CD4-positive, alpha-beta T cell (primary cell): ENCODE data around the gene SRBD1. TPM values are rescaled to one million over a fixed set of nuclear protein-coding genes. Genes with fewer than 3 reads are reported as not detected.

Experiments used
- ATAC-seq: fragments of 200-7000 bp; cut with Tn5 transposase; one replicate; pipeline ENCODE4 v1.10.0; 2022; ENCODE audit warnings: mild to moderate bottlenecking; ENCODE audit not compliant: poor library complexity
- CTCF ChIA-PET: fragments of 350-600 bp; sonication (Branson Sonifier 250); formaldehyde crosslinking; loops from one replicate; lab custom pipeline; 2021; ENCODE audit warnings: antibody characterized with exemption, inconsistent platforms; lab: Charles Lee
- POLR2A ChIA-PET: fragments of 350-600 bp; sonication (Branson Sonifier 250); formaldehyde crosslinking; loops from one replicate; lab custom pipeline; 2021; ENCODE audit warnings: antibody characterized with exemption, inconsistent platforms; lab: Charles Lee
- DNase-seq, 14 experiments: peaks; one replicate each; pipeline ENCODE4 v3.0.0-alpha.2; 2013 to 2020; ENCODE audit warnings: mixed read lengths in 2 of 14
- H3K27ac ChIP-seq, 2 donors: one replicate each; pipeline versions ENCODE4 v1.5.1 to v1.7.0; 2013; ENCODE audit warnings: low read length in 2 of 2, low read depth in 1 of 2, mild to moderate bottlenecking in 1 of 2
- H3K27me3 ChIP-seq, 2 experiments: 1 replicate in 1 of 2; 2 replicates in 1 of 2; pipeline versions ENCODE4 v1.6.1 to v1.7.0; 2013; ENCODE audit warnings: low read length in 2 of 2, control low read depth in 1 of 2, mild to moderate bottlenecking in 1 of 2, moderate library complexity in 1 of 2; ENCODE audit not compliant: insufficient read depth in 2 of 2, control insufficient read depth in 1 of 2
- H3K36me3 ChIP-seq: one replicate; pipeline ENCODE4 v1.6.1; 2013; ENCODE audit warnings: low read length, control low read depth; ENCODE audit not compliant: insufficient read depth
- H3K4me1 ChIP-seq: one replicate; pipeline ENCODE4 v1.6.1; 2013; ENCODE audit warnings: low read length, control low read depth; ENCODE audit not compliant: insufficient read depth
- H3K4me3 ChIP-seq: one replicate; pipeline ENCODE4 v1.5.1; 2013; ENCODE audit warnings: mild to moderate bottlenecking, low read length, moderate library complexity
- H3K9me3 ChIP-seq, 2 experiments: 1 replicate in 1 of 2; 2 replicates in 1 of 2; pipeline versions ENCODE4 v1.6.1 to v1.7.0; 2013; ENCODE audit warnings: low read length in 2 of 2, mild to moderate bottlenecking in 2 of 2, control low read depth in 1 of 2, moderate library complexity in 1 of 2; ENCODE audit not compliant: control insufficient read depth in 1 of 2, insufficient read depth in 1 of 2
- H3K27ac Mint-ChIP-seq: one replicate; pipeline ENCODE4 v1.8.0; 2020; ENCODE audit warnings: mixed read lengths
- H3K27me3 Mint-ChIP-seq: one replicate; pipeline ENCODE4 v1.8.0; 2021; ENCODE audit warnings: mixed read lengths
- H3K36me3 Mint-ChIP-seq: one replicate; pipeline ENCODE4 v1.8.0; 2021; ENCODE audit warnings: low read depth, mixed read lengths
- H3K4me1 Mint-ChIP-seq: one replicate; pipeline ENCODE4 v1.8.0; 2021; ENCODE audit warnings: low read depth, mixed read lengths
- H3K4me3 Mint-ChIP-seq: one replicate; pipeline ENCODE4 v1.8.0; 2020; ENCODE audit warnings: mild to moderate bottlenecking, mixed read lengths
- H3K9me3 Mint-ChIP-seq: one replicate; pipeline ENCODE4 v1.8.0; 2020; ENCODE audit warnings: mixed read lengths
- CTCF ChIP-seq: fragments of 200-600 bp; IDR thresholded peaks from one replicate; pipeline ENCODE4 v1.8.0; 2022; ENCODE audit warnings: antibody characterized with exemption, mild to moderate bottlenecking
- intact Hi-C, 2 experiments: fragments of 100-400 bp; cut with DNase I in 1 of 2; cut with micrococcal nuclease in 1 of 2; formaldehyde crosslinking; loops; one replicate each; pipeline versions ENCODE4 v1.15.1 to v1.9.0; 2023 to 2025; cut with DNase I, micrococcal nuclease
- total RNA-seq, 174 experiments: library from RNA in 2 of 174; stranded (reverse) in 2 of 174; gene quantifications; one replicate each; pipeline ENCODE4 v1.2.3 and lab custom pipeline; 2021 to 2026

SRBD1 gene
- total RNA-seq, 2 experiments from 2014 or later: 14.2 to 16.0 TPM

- Histone ChIP-seq H3K9me3 (no peaks in the 10 kb centered on the region), H3K27me3 (no peaks in the 10 kb centered on the region), H3K4me1 (peaks cover 21% of the 10 kb centered on the region), H3K27ac (peak overlapping the region; percentile 58 to 62), H3K4me3 (peak overlapping the region; percentile 97), H3K36me3 (no peaks in the 10 kb centered on the region)
- ChIA-PET CTCF (interaction anchor here (1.0 to 2.2 kb wide), 5 partner anchors 8 to 128 kb away, joined by 3 to 10 read pairs (median 4); no protein-coding TSS in a partner anchor), POLR2A (interaction anchor here (0.6 to 3.3 kb wide), 10 partner anchors 15 to 1288 kb away, joined by 3 to 20 read pairs (median 4); partner anchors contain the start of genes CAMKMT, PREPL and SRBD1)
- Mint-ChIP-seq H3K4me3 (peak overlapping the region; percentile 92), H3K9me3 (no peaks in the 10 kb centered on the region), H3K36me3 (peaks cover 22% of the 10 kb centered on the region), H3K4me1 (peaks cover 37% of the 10 kb centered on the region), H3K27ac (peak overlapping the region; percentile 88), H3K27me3 (peaks cover 5% of the 10 kb centered on the region)
- intact Hi-C loops: loop anchor here (2.0 to 10.0 kb wide), 6 partner anchors 35 to 1265 kb away; partner anchors contain the start of gene MCFD2 (in 1 of the 2)
- DNase-seq (peak; percentile 41 to 73 (median 52)), ATAC-seq (peak; percentile 25)
- TF ChIP-seq CTCF: no peak
Observed at GRCh38 chr2:45649858-45650811, 39.1 kb upstream of the SRBD1 start.

- Histone ChIP-seq H3K4me1 (peaks cover 21% of the 10 kb centered on the region), H3K4me3 (peak overlapping the region; percentile 97), H3K36me3 (no peaks in the 10 kb centered on the region), H3K27ac (no peak overlapping the region), H3K27me3 (no peaks in the 10 kb centered on the region), H3K9me3 (no peaks in the 10 kb centered on the region)
- peaks cover 5% of the 10 kb centered on the region for H3K27me3 Mint-ChIP-seq
- peaks cover 22% of the 10 kb centered on the region for H3K36me3 Mint-ChIP-seq
- peaks cover 36% of the 10 kb centered on the region for H3K4me1 Mint-ChIP-seq
- peak overlapping the region; percentile 88 for H3K27ac Mint-ChIP-seq
- no peaks in the 10 kb centered on the region for H3K9me3 Mint-ChIP-seq
- DNase-seq: no peak
- intact Hi-C loops: loop anchor here (2.0 to 10.0 kb wide), 4 partner anchors 35 to 1265 kb away; partner anchors contain the start of gene MCFD2 (in 1 of the 2)
- H3K4me3 Mint-ChIP-seq: peak overlapping the region; percentile 92
- TF ChIP-seq CTCF: no peak
- no peak for ATAC-seq
- POLR2A ChIA-PET: interaction anchor here (1.5 to 3.3 kb wide), 4 partner anchors 39 to 1288 kb away, joined by 4 to 20 read pairs (median 14); partner anchors contain the start of genes CAMKMT, PREPL and SRBD1
- CTCF ChIA-PET: interaction anchor here (2.2 kb wide), 1 partner anchor 129 kb away, joined by 10 read pairs; no protein-coding TSS in a partner anchor
Observed at GRCh38 chr2:45649462-45649857, 38.4 kb upstream of the SRBD1 start.

GRCh38 chr2:45648636-45649035 lies 37.6 kb upstream of the SRBD1 start:
- Mint-ChIP-seq H3K4me1 (peaks cover 30% of the 10 kb centered on the region), H3K9me3 (no peaks in the 10 kb centered on the region), H3K27me3 (peaks cover 11% of the 10 kb centered on the region), H3K27ac (peak overlapping the region; percentile 40), H3K36me3 (peaks cover 22% of the 10 kb centered on the region), H3K4me3 (peak overlapping the region; percentile 47)
- DNase-seq (no peak), ATAC-seq (no peak)
- no peaks in the 10 kb centered on the region for H3K36me3 ChIP-seq
- CTCF ChIA-PET: interaction anchor here (2.2 kb wide), 1 partner anchor 130 kb away, joined by 10 read pairs; no protein-coding TSS in a partner anchor
- H3K9me3 ChIP-seq: no peaks in the 10 kb centered on the region
- intact Hi-C loops: loop anchor here (2.0 to 10.0 kb wide), 4 partner anchors 34 to 1266 kb away; partner anchors contain the start of gene MCFD2 (in 1 of the 2)
- H3K27ac ChIP-seq: no peak overlapping the region
- no peaks in the 10 kb centered on the region for H3K27me3 ChIP-seq
- peaks cover 25% of the 10 kb centered on the region for H3K4me1 ChIP-seq
- POLR2A ChIA-PET: no interaction called here
- no peak overlapping the region for H3K4me3 ChIP-seq
- no peak for TF ChIP-seq CTCF
